ENCODE data around the gene PHACTR1. TPM values are rescaled to one million over a fixed set of nuclear protein-coding genes. Genes with fewer than 3 reads are reported as not detected.

PHACTR1 gene
- total RNA-seq, 1 experiment from 2014 or later, result 0.05 TPM

- ATAC-seq (no peak), DNase-seq (ENCODE audit: low read depth, low spot score) (no peak)
- no peaks in the 10 kb centered on the region for H3K4me1 ChIP-seq (ENCODE audit: control insufficient read depth, insufficient read depth, low read length)
- in situ Hi-C loops (cut with HindIII; ENCODE audit: low pct_unique_long_range_greater_than_20kb, low sequenced_read_pairs), result no loop called here
- intact Hi-C loops (cut with micrococcal nuclease; ENCODE audit: unreplicated experiment), result no loop called here
- H3K27ac ChIP-seq (ENCODE audit: low read length), result no peak overlapping the region
- no peaks in the 10 kb centered on the region for H3K9me3 ChIP-seq (ENCODE audit: control insufficient read depth, insufficient read depth, low read depth, low read length)
- no peaks in the 10 kb centered on the region for H3K36me3 ChIP-seq (ENCODE audit: control insufficient read depth, insufficient read depth, low read length)
- BruUV-seq (replicated peaks), result no TSS peak
- TF ChIP-seq SIN3A (IDR thresholded peaks at IDR 0.05; ENCODE audit: borderline replicate concordance, insufficient read depth, low read depth, low read length), result no peak
- POLR2A ChIA-PET, result no interaction called here
- H3K4me3 ChIP-seq (ENCODE audit: low read depth in 2 of 2, low read length in 2 of 2), result no peak overlapping the region
- CTCF ChIA-PET, result no interaction called here
- peaks cover 5% of the 10 kb centered on the region for H3K27me3 ChIP-seq (ENCODE audit: control insufficient read depth, insufficient read depth, low read length)
These were observed 207.2 kb downstream of the PHACTR1 start for GRCh38 chr6:12923644-12924235.

- no peak for DNase-seq (ENCODE audit: low read depth, low spot score)
- Histone ChIP-seq H3K27me3 (ENCODE audit: control insufficient read depth, insufficient read depth, low read length) (peaks cover 5% of the 10 kb centered on the region), H3K9me3 (ENCODE audit: control insufficient read depth, insufficient read depth, low read depth, low read length) (no peaks in the 10 kb centered on the region), H3K4me3 (ENCODE audit: low read depth in 2 of 2, low read length in 2 of 2) (no peak overlapping the region), H3K36me3 (ENCODE audit: control insufficient read depth, insufficient read depth, low read length) (no peaks in the 10 kb centered on the region), H3K27ac (ENCODE audit: low read length) (no peak overlapping the region), H3K4me1 (ENCODE audit: control insufficient read depth, insufficient read depth, low read length) (no peaks in the 10 kb centered on the region)
- ATAC-seq, result no peak
- no TSS peak for BruUV-seq (replicated peaks)
- intact Hi-C loops (cut with micrococcal nuclease; ENCODE audit: unreplicated experiment), result no loop called here
- POLR2A ChIA-PET, result no interaction called here
- CTCF ChIA-PET, result no interaction called here
- in situ Hi-C loops (cut with HindIII; ENCODE audit: low pct_unique_long_range_greater_than_20kb, low sequenced_read_pairs), result no loop called here
- TF ChIP-seq SIN3A (IDR thresholded peaks at IDR 0.05; ENCODE audit: borderline replicate concordance, insufficient read depth, low read depth, low read length) (no peak), POLR2AphosphoS5 (IDR thresholded peaks at IDR 0.05; ENCODE audit: low read depth, low read length) (no peak), TCF7L2 (IDR thresholded peaks at IDR 0.05; ENCODE audit: low read depth, low read length) (no peak)
- TF ChIP-seq, protein P1, sequence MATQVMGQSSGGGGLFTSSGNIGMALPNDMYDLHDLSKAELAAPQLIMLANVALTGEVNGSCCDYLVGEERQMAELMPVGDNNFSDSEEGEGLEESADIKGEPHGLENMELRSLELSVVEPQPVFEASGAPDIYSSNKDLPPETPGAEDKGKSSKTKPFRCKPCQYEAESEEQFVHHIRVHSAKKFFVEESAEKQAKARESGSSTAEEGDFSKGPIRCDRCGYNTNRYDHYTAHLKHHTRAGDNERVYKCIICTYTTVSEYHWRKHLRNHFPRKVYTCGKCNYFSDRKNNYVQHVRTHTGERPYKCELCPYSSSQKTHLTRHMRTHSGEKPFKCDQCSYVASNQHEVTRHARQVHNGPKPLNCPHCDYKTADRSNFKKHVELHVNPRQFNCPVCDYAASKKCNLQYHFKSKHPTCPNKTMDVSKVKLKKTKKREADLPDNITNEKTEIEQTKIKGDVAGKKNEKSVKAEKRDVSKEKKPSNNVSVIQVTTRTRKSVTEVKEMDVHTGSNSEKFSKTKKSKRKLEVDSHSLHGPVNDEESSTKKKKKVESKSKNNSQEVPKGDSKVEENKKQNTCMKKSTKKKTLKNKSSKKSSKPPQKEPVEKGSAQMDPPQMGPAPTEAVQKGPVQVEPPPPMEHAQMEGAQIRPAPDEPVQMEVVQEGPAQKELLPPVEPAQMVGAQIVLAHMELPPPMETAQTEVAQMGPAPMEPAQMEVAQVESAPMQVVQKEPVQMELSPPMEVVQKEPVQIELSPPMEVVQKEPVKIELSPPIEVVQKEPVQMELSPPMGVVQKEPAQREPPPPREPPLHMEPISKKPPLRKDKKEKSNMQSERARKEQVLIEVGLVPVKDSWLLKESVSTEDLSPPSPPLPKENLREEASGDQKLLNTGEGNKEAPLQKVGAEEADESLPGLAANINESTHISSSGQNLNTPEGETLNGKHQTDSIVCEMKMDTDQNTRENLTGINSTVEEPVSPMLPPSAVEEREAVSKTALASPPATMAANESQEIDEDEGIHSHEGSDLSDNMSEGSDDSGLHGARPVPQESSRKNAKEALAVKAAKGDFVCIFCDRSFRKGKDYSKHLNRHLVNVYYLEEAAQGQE (IDR thresholded peaks at IDR 0.05; ENCODE audit: insufficient read depth in 1 of 2, low read depth in 2 of 2, low read length in 1 of 2), result no peak
- TF ChIP-seq, protein P2, sequence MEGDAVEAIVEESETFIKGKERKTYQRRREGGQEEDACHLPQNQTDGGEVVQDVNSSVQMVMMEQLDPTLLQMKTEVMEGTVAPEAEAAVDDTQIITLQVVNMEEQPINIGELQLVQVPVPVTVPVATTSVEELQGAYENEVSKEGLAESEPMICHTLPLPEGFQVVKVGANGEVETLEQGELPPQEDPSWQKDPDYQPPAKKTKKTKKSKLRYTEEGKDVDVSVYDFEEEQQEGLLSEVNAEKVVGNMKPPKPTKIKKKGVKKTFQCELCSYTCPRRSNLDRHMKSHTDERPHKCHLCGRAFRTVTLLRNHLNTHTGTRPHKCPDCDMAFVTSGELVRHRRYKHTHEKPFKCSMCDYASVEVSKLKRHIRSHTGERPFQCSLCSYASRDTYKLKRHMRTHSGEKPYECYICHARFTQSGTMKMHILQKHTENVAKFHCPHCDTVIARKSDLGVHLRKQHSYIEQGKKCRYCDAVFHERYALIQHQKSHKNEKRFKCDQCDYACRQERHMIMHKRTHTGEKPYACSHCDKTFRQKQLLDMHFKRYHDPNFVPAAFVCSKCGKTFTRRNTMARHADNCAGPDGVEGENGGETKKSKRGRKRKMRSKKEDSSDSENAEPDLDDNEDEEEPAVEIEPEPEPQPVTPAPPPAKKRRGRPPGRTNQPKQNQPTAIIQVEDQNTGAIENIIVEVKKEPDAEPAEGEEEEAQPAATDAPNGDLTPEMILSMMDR (IDR thresholded peaks at IDR 0.05), result no peak
These were observed 208.3 kb downstream of the PHACTR1 start for GRCh38 chr6:12924911-12925310.

GRCh38 chr6:12927746-12928145, 211.2 kb downstream of the PHACTR1 start:
- no peak for TF ChIP-seq SIN3A (IDR thresholded peaks at IDR 0.05; ENCODE audit: borderline replicate concordance, insufficient read depth, low read depth, low read length)
- no peak for TF ChIP-seq POLR2AphosphoS5 (IDR thresholded peaks at IDR 0.05; ENCODE audit: low read depth, low read length)
- TF ChIP-seq TCF7L2 (IDR thresholded peaks at IDR 0.05; ENCODE audit: low read depth, low read length), result no peak
- TF ChIP-seq, protein P1 (IDR thresholded peaks at IDR 0.05; ENCODE audit: insufficient read depth in 1 of 2, low read depth in 2 of 2, low read length in 1 of 2), result no peak
- TF ChIP-seq, protein P2 (IDR thresholded peaks at IDR 0.05), result no peak
- POLR2A ChIA-PET, result no interaction called here

More at GRCh38 chr6:12927746-12928145, 211.2 kb downstream of the PHACTR1 start:
- BruUV-seq (replicated peaks), result no TSS peak
- Histone ChIP-seq H3K9me3 (ENCODE audit: control insufficient read depth, insufficient read depth, low read depth, low read length) (no peaks in the 10 kb centered on the region), H3K27me3 (ENCODE audit: control insufficient read depth, insufficient read depth, low read length) (peaks cover 5% of the 10 kb centered on the region), H3K36me3 (ENCODE audit: control insufficient read depth, insufficient read depth, low read length) (no peaks in the 10 kb centered on the region), H3K4me1 (ENCODE audit: control insufficient read depth, insufficient read depth, low read length) (no peaks in the 10 kb centered on the region), H3K4me3 (ENCODE audit: low read depth in 2 of 2, low read length in 2 of 2) (no peak overlapping the region), H3K27ac (ENCODE audit: low read length) (no peak overlapping the region)
- DNase-seq (ENCODE audit: low read depth, low spot score), result no peak
- ATAC-seq, result no peak
- CTCF ChIA-PET, result no interaction called here
- in situ Hi-C loops (cut with HindIII; ENCODE audit: low pct_unique_long_range_greater_than_20kb, low sequenced_read_pairs) (no loop called here), intact Hi-C loops (cut with micrococcal nuclease; ENCODE audit: unreplicated experiment) (no loop called here)
